ENCODE results near the gene FYB1. TPM values are rescaled to one million over a fixed set of nuclear protein-coding genes. Genes with fewer than 3 reads are reported as not detected.
"Not testable (repeated sequence)": the region's sequence is repeated elsewhere in the genome, so short reads cannot be mapped to it uniquely, and the experiment has no call there.

FYB1 gene
- total RNA-seq, 1 experiment from 2014 or later = 0.42 TPM

DNA sequence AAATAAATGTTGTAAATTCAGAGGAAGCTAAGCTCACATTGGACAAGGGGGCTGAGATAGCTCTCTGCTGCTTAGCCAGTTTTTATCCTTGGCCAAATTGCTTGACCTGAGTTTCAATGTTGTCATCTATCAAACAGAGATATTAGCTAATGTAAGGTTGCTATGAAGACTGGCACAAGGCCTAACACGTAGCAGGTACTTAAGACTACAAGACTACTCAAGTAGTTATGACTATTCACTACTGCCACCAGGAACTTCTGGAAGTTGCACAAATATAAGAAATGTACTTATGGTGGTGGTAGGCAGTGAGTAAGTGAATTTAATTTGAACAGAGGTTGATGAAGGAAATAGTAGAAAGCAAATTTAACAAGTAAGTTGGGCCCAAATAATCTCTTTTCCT lies 17.4 kb upstream of the FYB1 start:
- Histone ChIP-seq H2AFZ (ENCODE audit: low read depth, low read length, poor library complexity, severe bottlenecking) (no peak overlapping the region), H3K4me3 (replicated peaks in 1 of 2; ENCODE audit: low read depth in 1 of 2, low read length in 2 of 2) (no peak overlapping the region), H3K79me2 (ENCODE audit: insufficient read depth, low read length) (no peaks in the 10 kb centered on the region), H3K27ac (ENCODE audit: low read depth, low read length) (no peak overlapping the region), H3K9me2 (ENCODE audit: insufficient read depth) (no peaks in the 10 kb centered on the region), H4K20me1 (ENCODE audit: insufficient read depth) (no peaks in the 10 kb centered on the region), H3K9ac (ENCODE audit: low read length) (no peak overlapping the region), H3K36me3 (ENCODE audit: control insufficient read depth in 1 of 2, insufficient read depth in 2 of 2, low read length in 2 of 2) (no peaks in the 10 kb centered on the region), H3K27me3 (ENCODE audit: insufficient read depth, low read length) (no peaks in the 10 kb centered on the region), H3K4me1 (ENCODE audit: control insufficient read depth in 1 of 2, insufficient read depth in 2 of 2, low read length in 2 of 2) (peaks cover 0 to 5% of the 10 kb centered on the region in 2 experiments; a peak in 1 of 4 replicates), H3K9me3 (ENCODE audit: control insufficient read depth in 1 of 2, insufficient read depth in 1 of 2, low read depth in 1 of 2, low read length in 2 of 2) (no peaks in the 10 kb centered on the region), H3K4me2 (ENCODE audit: low read length) (no peak overlapping the region)
- TF ChIP-seq ZFX (IDR thresholded peaks at IDR 0.05) = no peak
- TF ChIP-seq SIN3A (IDR thresholded peaks at IDR 0.05; ENCODE audit: low read depth) = no peak
- TF ChIP-seq EZH2 (IDR thresholded peaks at IDR 0.05) = no peak
- TF ChIP-seq, protein P1, sequence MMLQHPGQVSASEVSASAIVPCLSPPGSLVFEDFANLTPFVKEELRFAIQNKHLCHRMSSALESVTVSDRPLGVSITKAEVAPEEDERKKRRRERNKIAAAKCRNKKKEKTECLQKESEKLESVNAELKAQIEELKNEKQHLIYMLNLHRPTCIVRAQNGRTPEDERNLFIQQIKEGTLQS (IDR thresholded peaks at IDR 0.05) = no peak
- TF ChIP-seq, protein P2, sequence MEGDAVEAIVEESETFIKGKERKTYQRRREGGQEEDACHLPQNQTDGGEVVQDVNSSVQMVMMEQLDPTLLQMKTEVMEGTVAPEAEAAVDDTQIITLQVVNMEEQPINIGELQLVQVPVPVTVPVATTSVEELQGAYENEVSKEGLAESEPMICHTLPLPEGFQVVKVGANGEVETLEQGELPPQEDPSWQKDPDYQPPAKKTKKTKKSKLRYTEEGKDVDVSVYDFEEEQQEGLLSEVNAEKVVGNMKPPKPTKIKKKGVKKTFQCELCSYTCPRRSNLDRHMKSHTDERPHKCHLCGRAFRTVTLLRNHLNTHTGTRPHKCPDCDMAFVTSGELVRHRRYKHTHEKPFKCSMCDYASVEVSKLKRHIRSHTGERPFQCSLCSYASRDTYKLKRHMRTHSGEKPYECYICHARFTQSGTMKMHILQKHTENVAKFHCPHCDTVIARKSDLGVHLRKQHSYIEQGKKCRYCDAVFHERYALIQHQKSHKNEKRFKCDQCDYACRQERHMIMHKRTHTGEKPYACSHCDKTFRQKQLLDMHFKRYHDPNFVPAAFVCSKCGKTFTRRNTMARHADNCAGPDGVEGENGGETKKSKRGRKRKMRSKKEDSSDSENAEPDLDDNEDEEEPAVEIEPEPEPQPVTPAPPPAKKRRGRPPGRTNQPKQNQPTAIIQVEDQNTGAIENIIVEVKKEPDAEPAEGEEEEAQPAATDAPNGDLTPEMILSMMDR (IDR thresholded peaks at IDR 0.05 in 2 of 3, conservative IDR thresholded peaks at IDR 0.05 in 1 of 3; ENCODE audit: borderline replicate concordance in 1 of 3, insufficient read depth in 1 of 3, low read depth in 2 of 3, low read length in 2 of 3) = no peak
- TF ChIP-seq FOSL1 (IDR thresholded peaks at IDR 0.05; ENCODE audit: low read depth) = no peak
- no peak for TF ChIP-seq TCF7L2 (IDR thresholded peaks at IDR 0.05; ENCODE audit: borderline replicate concordance, extremely low read depth, insufficient read depth, insufficient read length)
- no peak for TF ChIP-seq EGR1 (IDR thresholded peaks at IDR 0.05; ENCODE audit: low read depth)
- DNase-seq (ENCODE audit: low read depth, low spot score) = no peak
- CTCF ChIA-PET = no interaction called here
- no TSS peak for BruUV-seq (replicated peaks)
- POLR2A ChIA-PET = no interaction called here
- RAD21 ChIA-PET (ENCODE audit: low non-redundant PET in 1 of 2, low total read pairs in 2 of 2, uncharacterized antibody in 2 of 2, unreplicated experiment in 2 of 2) = no interaction called here
- intact Hi-C loops (cut with micrococcal nuclease) = no loop called here
- no peak for ATAC-seq

DNA sequence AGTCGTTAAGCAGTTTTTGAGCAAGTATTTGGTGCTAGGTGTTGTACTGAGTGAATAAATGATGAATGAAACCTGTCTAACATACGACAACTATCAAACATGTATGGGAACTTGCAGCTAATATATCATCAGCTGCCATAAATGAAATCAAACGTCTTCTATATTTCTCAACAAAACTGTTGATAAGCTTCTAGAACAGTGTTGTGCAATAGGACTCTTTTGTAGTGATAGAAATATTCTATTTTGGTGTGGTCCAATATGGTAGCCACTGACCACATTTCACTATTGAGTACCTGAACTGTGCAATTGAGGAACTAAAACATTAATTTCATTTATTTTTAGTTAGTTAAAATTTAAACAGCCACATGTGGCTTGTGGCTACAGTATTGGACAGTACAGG lies 16.3 kb upstream of the FYB1 start:
- Histone ChIP-seq H3K27ac (ENCODE audit: low read depth, low read length) (no peak overlapping the region), H3K4me3 (replicated peaks in 1 of 2; ENCODE audit: low read depth in 1 of 2, low read length in 2 of 2) (no peak overlapping the region), H2AFZ (ENCODE audit: low read depth, low read length, poor library complexity, severe bottlenecking) (no peak overlapping the region), H3K27me3 (ENCODE audit: insufficient read depth, low read length) (no peaks in the 10 kb centered on the region), H4K20me1 (ENCODE audit: insufficient read depth) (no peaks in the 10 kb centered on the region), H3K9me3 (ENCODE audit: control insufficient read depth in 1 of 2, insufficient read depth in 1 of 2, low read depth in 1 of 2, low read length in 2 of 2) (no peaks in the 10 kb centered on the region), H3K4me2 (ENCODE audit: low read length) (no peak overlapping the region), H3K9me2 (ENCODE audit: insufficient read depth) (no peaks in the 10 kb centered on the region), H3K4me1 (ENCODE audit: control insufficient read depth in 1 of 2, insufficient read depth in 2 of 2, low read length in 2 of 2) (peaks cover 0 to 8% of the 10 kb centered on the region in 2 experiments; a peak in 1 of 4 replicates), H3K9ac (ENCODE audit: low read length) (no peak overlapping the region), H3K36me3 (ENCODE audit: control insufficient read depth in 1 of 2, insufficient read depth in 2 of 2, low read length in 2 of 2) (no peaks in the 10 kb centered on the region), H3K79me2 (ENCODE audit: insufficient read depth, low read length) (no peaks in the 10 kb centered on the region)
- RAD21 ChIA-PET (ENCODE audit: low non-redundant PET in 1 of 2, low total read pairs in 2 of 2, uncharacterized antibody in 2 of 2, unreplicated experiment in 2 of 2) = no interaction called here
- POLR2A ChIA-PET = no interaction called here
- CTCF ChIA-PET = no interaction called here
- ATAC-seq (no peak), DNase-seq (ENCODE audit: low read depth, low spot score) (no peak)
- BruUV-seq (replicated peaks) = no TSS peak
- TF ChIP-seq, protein P2 (IDR thresholded peaks at IDR 0.05 in 2 of 3, conservative IDR thresholded peaks at IDR 0.05 in 1 of 3; ENCODE audit: borderline replicate concordance in 1 of 3, insufficient read depth in 1 of 3, low read depth in 2 of 3, low read length in 2 of 3) = no peak
- TF ChIP-seq SP1 (IDR thresholded peaks at IDR 0.05; ENCODE audit: low read depth) (no peak), CBX3 (IDR thresholded peaks at IDR 0.05; ENCODE audit: low read depth) (no peak), POLR2A (IDR thresholded peaks at IDR 0.05; ENCODE audit: borderline replicate concordance, extremely low read depth, insufficient read depth, insufficient read length) (no peak)
- intact Hi-C loops (cut with micrococcal nuclease) = no loop called here

DNA sequence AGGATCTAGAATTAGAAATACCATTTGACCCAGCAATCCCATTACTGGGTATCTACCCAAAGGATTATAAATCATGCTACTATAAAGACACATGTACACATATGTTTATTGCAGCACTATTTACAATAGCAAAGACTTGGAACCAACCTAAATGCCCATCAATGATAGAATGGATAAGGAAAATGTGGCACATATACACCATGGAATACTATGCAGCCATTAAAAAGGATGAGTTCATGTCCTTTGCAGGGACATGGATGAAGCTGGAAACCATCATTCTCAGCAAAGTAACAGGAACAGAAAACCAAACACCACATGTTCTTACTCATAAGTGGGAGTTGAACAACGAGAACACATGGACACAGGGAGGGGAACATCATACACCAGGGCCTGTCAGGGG lies 15.1 kb upstream of the FYB1 start:
- H3K4me2 ChIP-seq (ENCODE audit: low read length); CTCF ChIA-PET; H3K27ac ChIP-seq (ENCODE audit: low read depth, low read length); H3K9me2 ChIP-seq (ENCODE audit: insufficient read depth); H3K79me2 ChIP-seq (ENCODE audit: insufficient read depth, low read length); intact Hi-C loops (cut with micrococcal nuclease); H2AFZ ChIP-seq (ENCODE audit: low read depth, low read length, poor library complexity, severe bottlenecking); H3K9me3 ChIP-seq (ENCODE audit: control insufficient read depth in 1 of 2, insufficient read depth in 1 of 2, low read depth in 1 of 2, low read length in 2 of 2); H3K4me3 ChIP-seq (replicated peaks in 1 of 2; ENCODE audit: low read depth in 1 of 2, low read length in 2 of 2); H4K20me1 ChIP-seq (ENCODE audit: insufficient read depth); ATAC-seq; H3K9ac ChIP-seq (ENCODE audit: low read length); RAD21 ChIA-PET (ENCODE audit: low non-redundant PET in 1 of 2, low total read pairs in 2 of 2, uncharacterized antibody in 2 of 2, unreplicated experiment in 2 of 2); POLR2A ChIA-PET; H3K27me3 ChIP-seq (ENCODE audit: insufficient read depth, low read length); DNase-seq (ENCODE audit: low read depth, low spot score); H3K36me3 ChIP-seq (ENCODE audit: control insufficient read depth in 1 of 2, insufficient read depth in 2 of 2, low read length in 2 of 2); BruUV-seq (replicated peaks); H3K4me1 ChIP-seq (ENCODE audit: control insufficient read depth in 1 of 2, insufficient read depth in 2 of 2, low read length in 2 of 2): not testable (repeated sequence)

All from HCT116 (cell line).